Fibroblast of skin of left biceps (primary cell): ENCODE data around the gene RILP.
A peak's percentile ranks its signal among the peaks of the same experiment; 100 is the strongest.

Experiments used
- DNase-seq, 2 experiments: peaks; one replicate each; pipeline ENCODE4 v3.0.0-alpha.2; 2013; ENCODE audit warnings: low read depth in 2 of 2

RILP gene

DNA sequence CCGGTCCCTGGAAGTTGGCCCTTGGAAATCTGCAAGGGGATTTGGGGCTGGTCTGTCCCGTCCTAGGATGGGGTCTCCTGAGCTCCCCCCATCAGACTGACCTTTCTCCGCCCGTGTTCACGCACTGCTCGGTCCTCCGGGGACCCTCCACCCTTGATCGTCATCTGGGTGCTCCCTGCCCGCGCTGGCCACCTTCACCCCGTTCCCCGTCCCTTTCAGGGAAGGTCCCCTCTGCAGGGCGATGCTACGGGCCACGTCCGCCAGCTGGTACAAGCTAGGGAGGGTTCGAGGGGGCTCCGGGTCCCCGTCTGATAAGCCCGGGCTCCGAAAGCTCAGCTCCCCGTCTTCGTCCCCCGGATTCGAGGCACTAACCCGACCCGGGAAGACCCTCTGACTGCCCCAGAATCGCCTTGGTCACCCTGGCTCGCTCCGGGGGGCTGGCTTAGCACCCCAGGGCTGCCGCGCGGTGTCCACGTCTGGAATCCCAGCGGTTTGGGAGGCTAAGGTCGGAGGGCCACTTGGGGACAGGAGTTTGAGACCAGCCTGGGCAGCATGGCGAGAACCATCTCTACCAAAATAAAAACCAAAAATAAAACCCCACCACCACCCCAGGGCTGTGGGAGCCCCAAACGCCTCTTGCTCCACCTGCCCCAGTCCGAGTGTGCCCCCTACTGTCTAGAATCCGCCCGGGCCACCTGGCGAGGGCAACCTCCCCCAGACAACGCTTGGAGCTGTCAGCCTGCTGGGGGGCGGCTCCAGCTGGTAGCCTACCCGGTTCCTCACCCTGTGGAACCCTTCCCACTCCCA, 20.0 kb downstream of the RILP start:
- no peak for DNase-seq

DNA sequence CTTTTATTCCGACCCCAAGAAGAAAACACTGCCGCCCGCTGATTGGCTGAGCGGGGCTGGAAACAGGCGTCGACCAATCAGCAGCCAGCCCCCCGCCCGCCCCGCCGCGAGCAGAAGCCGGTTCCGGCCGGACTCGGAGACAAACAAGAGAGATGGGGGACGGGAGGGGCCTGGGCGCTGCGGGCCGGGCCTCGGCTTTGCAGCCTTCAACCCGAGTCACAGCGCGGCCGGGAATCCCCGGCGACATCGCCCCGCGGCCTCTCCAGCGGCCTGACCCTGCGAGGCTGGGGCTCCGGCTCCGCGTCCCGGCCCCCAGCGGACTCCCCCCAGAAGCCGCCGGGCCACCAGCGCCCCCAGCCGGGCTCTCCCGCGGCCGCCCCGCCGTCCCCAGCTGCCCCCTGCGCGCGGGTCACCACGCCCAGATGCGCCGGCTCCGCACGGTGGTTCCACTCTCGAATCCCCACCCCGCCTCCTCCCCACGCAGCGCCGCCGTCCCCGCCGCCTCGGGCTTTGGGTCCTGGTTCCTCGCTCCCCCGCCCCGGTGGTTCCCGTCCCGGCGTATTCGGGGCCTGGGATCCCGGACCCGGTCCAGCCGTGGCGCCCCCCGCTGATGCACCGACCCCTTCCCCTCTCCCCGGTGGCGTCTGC, 20.7 kb downstream of the RILP start:
- DNase-seq: peak; percentile 77 to 82

DNA sequence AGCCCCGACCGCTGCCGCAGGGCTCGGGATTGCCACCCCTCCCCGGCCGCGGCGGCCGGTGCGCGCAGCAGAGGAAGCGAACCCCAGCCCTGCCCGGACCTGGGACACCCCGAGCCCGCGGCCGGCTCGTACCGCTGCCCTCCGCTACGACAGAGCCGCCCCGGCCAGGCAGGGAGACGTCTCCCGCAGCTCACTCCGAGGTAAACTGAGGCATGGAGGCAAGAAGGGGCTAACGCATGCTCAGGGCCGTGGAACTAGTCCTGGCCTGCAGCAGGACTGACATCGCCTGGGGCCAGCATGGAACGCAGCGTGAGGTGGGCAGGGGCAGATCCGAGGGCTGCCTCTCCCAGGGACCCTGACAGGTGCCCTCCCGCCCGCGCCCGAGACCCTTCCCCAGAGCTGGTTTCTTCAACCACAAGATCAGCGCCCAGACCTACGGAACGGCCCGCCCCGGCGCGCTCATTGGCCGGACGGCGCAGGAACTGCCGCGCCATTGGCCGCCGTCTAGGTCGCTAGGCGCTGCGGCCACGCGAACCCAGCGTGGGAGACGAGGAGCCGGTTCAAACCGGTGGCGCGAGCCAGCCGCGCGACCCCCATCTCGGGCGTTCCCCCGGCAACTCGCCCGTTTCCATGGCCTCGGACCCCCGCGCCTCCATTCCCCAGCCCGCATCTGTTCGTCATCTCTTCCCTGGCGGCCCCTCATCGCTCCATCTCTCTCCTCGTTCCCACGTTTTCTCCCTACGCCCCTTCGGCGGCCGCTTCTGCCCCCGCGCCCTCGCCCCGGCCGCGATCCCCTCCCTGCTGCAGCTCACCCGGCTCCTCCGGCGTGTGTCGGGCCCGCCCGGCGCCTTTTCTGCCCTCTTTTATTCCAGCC, 21.4 kb downstream of the RILP start, which contains the start of gene SLC43A2:
Gene SLC43A2, minus strand, starts transcription at position 853 of the 874 bp plus-strand sequence. CDS start 960 bp downstream, outside the sequence.
- peak; percentile 27 to 28 for DNase-seq

DNA sequence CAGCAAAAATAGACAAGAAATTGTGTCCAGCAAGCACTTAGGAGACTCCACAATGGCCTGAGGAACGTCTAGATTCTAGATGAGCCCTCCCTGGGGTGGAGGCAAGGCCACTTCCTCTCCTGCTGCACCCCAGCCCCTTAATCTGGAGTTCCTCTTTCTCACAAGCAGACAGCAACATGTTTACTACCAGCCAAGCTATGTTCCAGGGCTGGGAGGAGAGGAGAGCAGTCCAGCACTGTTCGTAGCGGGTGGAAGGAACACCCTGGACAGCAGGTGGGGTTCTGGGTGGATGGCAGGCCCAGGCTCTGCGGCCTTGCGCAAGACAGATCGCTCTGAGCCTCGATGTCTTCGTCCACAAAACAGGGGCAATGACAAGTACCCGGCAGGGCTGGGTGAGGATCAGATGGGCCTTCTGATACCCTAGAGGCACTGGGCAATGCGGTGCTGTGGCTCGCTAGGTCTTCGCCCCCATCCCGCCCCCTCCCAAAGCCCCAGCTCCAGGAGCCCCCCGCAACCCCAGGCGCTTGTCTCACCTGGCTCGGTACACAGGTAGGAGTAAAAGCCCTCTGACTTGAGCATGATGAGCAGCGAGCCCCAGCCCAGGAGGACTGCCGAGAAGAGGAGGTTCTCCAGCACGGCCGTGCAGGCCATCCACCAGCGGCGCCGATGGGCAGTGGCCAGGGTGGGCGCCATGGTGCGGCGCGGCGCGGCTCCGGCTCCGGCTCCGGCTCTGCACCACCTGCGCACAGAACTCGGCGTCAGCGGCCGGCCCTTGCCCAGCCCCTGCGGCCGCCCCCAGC, 22.3 kb downstream of the RILP start:
- DNase-seq: no peak

DNA sequence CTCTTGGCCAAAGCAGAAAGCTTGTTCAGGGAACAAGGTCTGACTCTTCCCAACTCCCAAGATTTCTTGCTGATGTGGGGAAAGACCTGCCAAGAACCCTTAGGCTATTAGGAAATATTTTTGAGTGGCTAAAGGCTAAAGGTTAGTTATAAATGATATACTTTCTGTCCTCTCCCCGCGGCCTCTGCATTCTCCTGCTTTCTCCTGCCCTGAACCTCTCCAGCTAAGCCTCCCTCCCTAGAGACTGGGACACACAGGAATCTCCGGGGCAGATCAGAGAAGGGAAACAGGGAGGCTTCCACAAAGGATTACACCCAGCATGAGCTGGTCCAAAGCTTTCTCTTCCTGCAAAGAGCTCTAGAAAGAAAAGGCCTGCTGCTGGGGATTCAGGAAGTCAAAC, 23.3 kb downstream of the RILP start:
- DNase-seq: no peak

DNA sequence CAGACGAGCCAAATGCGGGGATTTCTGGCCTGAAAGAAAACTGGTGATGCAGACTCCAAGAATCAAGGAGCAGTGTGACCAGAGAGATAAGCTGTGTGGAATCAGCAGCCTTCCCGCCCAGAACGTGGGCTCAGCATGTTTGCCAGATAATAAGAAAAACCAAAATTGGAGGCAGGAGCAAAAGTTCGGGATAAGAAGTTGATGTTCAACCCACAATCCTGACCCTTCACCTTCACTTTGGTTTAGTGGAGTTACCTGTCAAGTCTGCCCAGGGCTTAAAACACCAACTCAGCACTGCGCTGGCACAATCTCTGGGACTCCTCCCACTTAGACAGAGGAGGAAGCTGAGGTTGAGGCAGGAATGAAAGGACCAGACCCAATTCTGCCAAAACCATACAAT, 24.1 kb downstream of the RILP start:
- DNase-seq: no peak

DNA sequence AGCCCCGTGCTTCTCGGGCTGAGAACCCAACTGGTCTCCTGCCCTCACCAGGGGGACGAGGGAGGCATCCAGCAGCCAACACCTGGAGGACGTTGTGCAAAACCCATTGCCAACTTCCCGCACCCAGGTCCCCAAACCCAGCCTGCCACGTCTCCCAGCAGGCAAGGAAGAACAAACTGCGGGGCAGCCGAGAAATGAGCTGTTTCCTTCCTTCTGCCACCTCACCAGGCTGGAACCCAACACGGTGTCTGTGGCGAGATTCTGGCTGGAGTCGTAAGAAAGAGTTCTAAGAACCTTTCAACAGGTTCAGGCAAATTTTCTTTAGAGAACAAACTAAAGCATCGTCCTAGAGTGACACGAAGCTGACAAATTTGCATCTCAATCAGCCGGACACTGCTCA, 24.6 kb downstream of the RILP start:
- no peak for DNase-seq

DNA sequence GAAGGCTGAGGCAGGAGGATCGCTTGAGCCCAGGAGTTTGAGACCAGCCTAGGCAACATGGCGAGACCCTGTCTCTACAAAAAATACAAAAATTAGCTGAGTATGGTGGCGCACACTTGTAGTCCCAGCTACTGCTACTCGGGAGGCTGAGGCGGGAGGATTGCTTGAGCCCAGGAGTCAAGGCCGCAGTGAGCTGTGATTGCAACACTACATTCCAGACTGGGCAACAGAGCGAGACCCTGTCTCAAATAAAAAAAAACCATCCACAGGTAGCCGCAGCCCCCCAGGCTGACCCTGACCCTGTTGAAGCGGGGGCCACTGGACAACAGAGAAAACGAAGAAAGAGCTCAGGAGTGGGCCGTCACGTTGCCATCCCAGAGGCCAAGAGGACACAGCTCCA, 25.0 kb downstream of the RILP start:
- DNase-seq: no peak

DNA sequence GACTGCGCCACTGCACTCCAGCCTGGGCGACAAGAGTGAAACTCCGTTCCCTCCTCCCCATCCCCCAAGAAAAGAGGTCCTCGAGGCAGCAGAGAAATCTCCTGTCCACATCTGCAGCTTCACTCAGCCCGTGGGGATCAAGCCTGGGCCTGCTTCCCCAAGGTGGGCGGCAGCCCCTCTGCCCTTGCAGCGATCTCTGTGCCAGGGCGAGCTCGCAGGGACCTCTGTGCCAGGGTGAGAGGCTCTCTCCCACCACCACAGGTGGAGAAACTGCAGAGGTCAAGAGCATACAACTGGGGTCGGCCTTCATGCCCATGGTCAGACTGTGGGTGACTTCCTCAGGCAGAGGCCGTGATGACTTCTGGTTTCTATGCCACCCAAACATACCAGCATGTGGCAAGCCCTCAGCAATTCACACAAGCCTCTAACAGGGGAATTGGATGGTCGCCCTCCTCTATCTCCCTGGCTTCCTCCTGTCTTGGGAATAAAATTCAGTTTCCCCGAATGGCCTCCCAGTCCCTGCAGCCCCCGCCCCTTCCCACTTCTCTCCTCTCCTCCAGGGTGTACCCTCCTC, 26.5 kb downstream of the RILP start:
- no peak for DNase-seq

DNA sequence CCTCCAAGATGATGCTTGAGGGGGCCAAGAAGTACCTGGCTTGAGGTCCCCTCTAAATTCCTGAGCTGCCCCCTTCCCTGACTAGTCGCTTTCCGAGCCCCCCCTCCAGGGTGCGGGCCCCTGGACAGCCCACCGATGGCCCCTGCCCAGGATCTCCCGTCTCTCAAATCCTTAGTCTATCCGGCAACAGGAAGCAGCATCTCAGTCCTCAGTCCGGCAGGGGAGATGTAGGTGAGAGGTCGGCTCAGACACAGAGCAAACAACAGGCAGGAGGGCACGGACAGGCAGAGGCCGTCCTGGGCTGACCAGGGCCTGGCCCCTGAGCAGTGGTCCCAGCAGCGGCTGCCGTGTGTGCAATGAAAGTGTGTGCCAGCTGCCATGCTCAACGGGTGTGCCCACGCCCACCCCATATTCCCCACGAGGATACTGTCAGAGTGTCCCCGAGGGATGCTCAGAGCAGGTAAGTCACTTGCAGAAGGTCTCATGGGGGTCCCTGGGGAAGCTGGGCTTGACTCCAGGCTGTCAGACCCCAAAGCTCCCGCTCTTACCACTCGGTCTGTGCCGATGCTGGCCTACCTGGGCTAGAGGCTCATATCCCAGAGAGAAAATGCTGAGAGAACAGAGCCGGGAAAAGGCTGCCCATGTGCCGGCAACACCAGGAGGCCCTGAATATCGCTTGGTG, 28.3 kb downstream of the RILP start:
- DNase-seq: no peak

DNA sequence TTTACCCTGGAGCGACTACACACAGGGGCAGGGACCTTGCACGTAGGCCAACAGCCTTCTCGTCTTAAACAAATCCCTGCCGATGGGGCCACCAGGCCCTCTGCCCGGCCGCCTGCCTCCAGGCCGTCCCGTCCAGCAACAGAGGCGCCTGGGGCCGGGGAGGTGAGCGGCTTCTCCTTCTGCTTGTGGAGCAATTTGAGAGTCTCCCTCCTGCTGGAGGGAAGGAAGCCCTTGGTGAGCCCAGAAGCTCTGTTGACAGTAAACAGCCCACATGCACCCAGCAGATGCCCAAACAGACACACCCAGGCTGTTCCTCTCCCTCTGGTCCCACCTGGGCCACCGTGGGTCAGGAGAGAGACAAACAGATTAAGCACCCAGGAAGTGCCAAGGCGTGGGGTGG, 29.2 kb downstream of the RILP start:
- no peak for DNase-seq

DNA sequence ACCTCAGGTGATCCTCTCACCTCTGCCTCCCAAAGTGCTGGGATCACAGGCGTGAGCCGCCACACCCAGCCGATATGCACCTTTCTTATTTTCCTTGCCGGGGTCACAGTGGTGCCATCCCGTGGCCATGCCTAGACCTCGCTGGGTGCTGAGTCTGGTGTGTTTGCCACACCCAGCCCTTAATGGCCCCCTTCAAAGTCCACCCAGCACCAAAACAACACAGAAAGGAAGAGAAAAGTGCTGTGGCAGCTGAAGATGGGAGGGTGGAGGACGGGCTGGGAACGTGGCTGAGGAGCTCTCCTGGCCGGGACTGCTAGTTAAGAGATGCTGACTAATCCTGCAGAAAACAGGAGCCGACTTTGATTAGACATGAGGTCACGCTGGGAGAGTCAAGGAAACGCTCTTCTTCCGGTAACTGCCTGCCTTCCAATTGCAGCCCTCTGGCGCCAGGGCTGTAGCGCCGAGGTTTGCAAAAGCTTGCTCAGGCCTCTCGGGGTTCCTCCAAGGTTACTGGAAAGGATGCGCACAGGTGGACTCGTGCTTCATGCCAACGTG, 32.0 kb downstream of the RILP start:
- DNase-seq: peak in 1 of 2 experiments; percentile 21

DNA sequence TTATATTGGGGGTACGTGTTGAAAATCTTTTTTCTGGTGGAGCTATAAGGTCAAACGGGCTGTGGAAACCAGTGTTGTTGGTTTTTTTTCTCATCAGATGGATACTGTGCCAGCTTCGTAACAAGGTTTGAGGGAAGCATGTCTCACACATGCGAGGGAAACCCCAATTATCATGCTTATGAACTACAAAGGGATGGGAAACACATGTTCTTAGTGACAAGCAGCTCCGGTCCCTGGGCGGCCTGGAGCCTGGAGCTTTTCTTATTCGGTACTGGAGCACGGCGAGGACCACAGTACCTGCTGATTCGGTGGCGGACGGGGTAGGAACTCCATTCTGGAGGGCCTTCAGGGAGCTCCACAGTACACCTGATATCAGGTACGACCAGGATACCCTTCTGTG, 33.6 kb downstream of the RILP start:
- DNase-seq: no peak

DNA sequence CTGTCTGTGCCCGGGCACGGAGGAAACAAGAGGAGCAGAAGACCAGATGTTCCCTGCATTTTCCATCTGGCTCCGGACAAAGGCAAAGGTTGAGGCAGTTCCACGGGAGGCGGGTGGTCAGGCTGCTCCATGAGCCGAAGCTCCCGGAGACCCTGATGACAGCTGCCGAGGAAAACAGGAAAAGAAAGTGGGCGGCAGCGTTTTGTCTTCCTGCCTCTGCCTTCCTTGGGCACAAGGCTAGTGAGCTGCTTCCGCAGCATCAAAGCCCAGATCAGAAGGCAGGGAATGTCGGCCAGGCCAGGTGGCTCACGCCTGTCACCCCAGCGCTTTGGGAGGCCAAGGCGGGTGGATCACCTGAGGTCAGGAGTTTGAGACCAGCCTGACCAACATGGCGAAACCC, 37.3 kb downstream of the RILP start:
- DNase-seq: no peak

DNA sequence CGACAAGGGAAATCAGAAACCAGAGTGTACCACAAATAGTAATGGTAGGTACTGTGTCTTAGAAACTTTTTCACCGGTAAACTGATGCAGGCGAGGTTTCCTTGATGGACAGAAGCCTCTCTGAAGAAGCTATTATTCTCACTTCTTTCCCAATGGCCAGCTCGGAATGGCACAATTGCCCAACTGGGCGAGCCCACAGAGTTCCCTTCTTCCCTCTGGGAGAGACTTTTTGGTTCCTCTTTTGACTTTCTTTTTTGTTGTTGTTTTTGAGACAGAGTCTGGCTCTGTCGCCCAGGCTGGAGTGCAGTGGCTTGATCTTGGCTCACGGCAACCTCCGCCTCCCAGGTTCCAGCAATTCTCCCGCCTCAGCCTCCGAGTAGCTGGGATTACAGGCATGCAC, 38.0 kb downstream of the RILP start:
- DNase-seq: no peak

DNA sequence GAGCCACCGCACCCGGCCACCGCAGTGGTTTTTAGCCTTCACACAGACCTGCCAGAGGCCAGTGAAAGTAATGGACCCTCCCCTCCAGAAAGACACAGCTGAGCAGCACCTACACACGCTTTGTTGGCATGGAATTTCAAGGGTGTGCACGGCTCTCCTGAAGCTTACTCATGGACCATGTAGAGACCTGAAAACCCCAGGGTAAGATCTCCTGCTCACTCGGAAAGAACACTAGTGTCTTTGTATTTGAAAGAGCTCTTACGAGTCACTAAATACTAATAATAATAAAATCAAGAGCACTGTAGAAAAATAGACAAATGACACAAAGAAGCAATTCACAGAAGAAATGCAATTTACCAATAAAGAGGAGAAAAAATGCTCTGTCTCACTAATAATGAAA, 41.0 kb downstream of the RILP start:
- DNase-seq: no peak

DNA sequence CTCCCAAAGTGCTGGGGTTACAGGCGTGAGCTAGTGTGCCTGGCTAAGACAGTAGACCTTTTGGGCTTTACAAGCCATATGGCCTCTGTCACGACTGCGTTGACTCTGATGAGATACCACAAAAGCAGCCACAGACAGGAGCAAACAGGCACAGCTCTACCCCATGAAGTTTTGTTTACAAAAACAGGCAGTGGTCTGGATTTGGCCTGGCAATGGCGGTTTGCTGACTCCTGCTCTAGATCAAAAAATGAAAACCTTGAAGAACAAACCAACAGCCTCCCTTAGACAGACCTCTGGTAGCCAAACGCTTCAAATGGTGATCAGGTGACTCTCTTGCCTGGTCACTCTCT, 41.7 kb downstream of the RILP start:
- no peak for DNase-seq

DNA sequence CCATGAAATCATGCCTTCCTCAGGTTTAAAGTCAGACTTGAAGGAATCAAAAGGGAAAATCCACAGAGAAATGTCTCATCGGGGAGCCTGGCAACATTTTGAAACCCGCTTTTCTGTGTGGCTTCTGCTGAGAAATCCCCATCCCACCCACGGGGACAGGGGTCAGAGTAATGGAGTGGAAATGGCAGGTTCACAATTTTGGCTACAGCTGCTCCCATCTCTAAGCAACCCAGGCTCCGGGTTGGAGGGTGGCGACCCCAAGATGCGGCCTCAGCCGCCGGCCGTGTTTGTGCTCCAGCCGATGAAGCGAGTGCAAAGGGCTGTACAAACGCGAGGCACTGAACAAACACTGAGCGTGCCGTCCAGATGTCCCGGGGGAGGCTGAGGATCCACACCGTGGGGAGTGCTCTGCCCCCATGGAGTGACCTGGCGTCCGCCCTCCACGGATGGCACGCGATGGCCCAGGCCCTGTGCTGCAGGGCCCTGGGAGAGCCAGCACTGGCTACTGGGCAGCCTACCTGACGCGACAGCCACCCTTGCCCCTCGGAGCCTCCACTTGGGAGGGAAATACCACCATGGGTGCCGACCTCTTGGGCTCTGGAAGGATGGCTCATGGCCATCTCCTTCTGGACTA, 43.2 kb downstream of the RILP start:
- no peak for DNase-seq

DNA sequence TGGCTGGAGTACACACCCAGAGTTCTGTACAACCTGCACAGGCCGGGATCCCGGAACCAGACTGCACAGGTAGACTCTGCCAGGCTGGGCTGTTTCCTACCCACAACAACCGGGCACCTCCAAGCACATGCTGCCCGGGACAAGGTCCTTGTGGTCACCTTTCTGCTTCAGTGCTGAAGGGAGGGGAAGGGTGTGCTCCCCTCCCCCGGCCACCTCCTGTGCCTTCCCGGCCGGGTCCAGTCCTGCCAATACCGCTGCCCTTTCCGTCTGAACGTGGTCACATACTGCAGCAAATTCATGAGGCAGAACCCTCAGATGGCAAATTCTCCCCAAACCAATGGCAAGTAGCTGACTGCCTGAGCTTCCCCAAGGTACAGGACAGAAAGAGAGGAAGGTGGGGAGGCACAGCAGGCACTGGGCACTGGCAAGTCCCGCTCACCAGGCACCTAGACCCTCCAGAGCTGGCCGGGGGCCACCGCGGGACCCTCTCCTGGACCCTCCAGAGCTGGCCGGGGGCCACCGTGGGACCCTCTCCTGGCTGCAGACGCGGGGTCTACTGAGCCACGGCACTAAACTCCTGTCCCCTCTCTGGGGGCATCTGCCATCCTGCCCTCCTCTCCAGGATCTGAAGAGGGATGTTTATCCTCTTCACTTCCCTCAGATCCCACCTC, 43.9 kb downstream of the RILP start:
- DNase-seq: no peak
